GM19455 (cell line): ENCODE data around the gene PRKN.
"Not testable (repeated sequence)": the region's sequence is repeated elsewhere in the genome, so short reads cannot be mapped to it uniquely, and the experiment has no call there.

Experiments used
- ATAC-seq: cut with Tn5 transposase; IDR thresholded peaks from one replicate; pipeline ENCODE4 v1.9.1; 2021; ENCODE audit not compliant: unreplicated experiment

Gene PRKN

GRCh38 chr6:162541019-162541601 is 186.5 kb downstream of the PRKN start:
- no peak for ATAC-seq

- no peak for ATAC-seq
Measured at GRCh38 chr6:162539321-162539720, 188.2 kb downstream of the PRKN start.

GRCh38 chr6:162538643-162539064 is 188.9 kb downstream of the PRKN start:
- no peak for ATAC-seq

- ATAC-seq = no peak
Measured at GRCh38 chr6:162533009-162533400, 194.6 kb downstream of the PRKN start.

GRCh38 chr6:162532283-162533008 is 195.1 kb downstream of the PRKN start:
- no peak for ATAC-seq

- not testable (repeated sequence) for ATAC-seq
Measured at GRCh38 chr6:162531391-162531790, 196.2 kb downstream of the PRKN start.

GRCh38 chr6:162528538-162528937 is 199.0 kb downstream of the PRKN start:
- ATAC-seq = no peak

GRCh38 chr6:162526960-162527359 is 200.6 kb downstream of the PRKN start:
- no peak for ATAC-seq

GRCh38 chr6:162525181-162525580 is 202.4 kb downstream of the PRKN start:
- no peak for ATAC-seq

GRCh38 chr6:162512744-162513143 is 214.8 kb downstream of the PRKN start:
- no peak for ATAC-seq

- ATAC-seq = no peak
Measured at GRCh38 chr6:162497389-162497788, 230.2 kb downstream of the PRKN start.

- ATAC-seq = no peak
Measured at GRCh38 chr6:162493917-162494316, 233.6 kb downstream of the PRKN start.

GRCh38 chr6:162491637-162492036 is 235.9 kb downstream of the PRKN start:
- ATAC-seq = no peak

- no peak for ATAC-seq
Measured at GRCh38 chr6:162489101-162489976, 238.2 kb downstream of the PRKN start.

GRCh38 chr6:162488444-162488843 is 239.1 kb downstream of the PRKN start:
- ATAC-seq = no peak

- no peak for ATAC-seq
Measured at GRCh38 chr6:162485464-162485863, 242.1 kb downstream of the PRKN start.

- ATAC-seq = no peak
Measured at GRCh38 chr6:162481938-162482337, 245.6 kb downstream of the PRKN start.

- ATAC-seq = no peak
Measured at GRCh38 chr6:162481320-162481719, 246.2 kb downstream of the PRKN start.

GRCh38 chr6:162478192-162478671 is 249.3 kb downstream of the PRKN start:
- no peak for ATAC-seq

- ATAC-seq = no peak
Measured at GRCh38 chr6:162474722-162475121, 252.8 kb downstream of the PRKN start.

GRCh38 chr6:162471842-162472241 is 255.7 kb downstream of the PRKN start:
- ATAC-seq = no peak

- ATAC-seq = no peak
Measured at GRCh38 chr6:162468326-162468725, 259.2 kb downstream of the PRKN start.
